GM21529 (cell line): Measurements from ENCODE around the gene WDR45B.

Experiments used
- ATAC-seq: cut with Tn5 transposase; IDR thresholded peaks from one replicate; pipeline ENCODE4 v1.9.1; 2021; ENCODE audit not compliant: unreplicated experiment

WDR45B gene

DNA sequence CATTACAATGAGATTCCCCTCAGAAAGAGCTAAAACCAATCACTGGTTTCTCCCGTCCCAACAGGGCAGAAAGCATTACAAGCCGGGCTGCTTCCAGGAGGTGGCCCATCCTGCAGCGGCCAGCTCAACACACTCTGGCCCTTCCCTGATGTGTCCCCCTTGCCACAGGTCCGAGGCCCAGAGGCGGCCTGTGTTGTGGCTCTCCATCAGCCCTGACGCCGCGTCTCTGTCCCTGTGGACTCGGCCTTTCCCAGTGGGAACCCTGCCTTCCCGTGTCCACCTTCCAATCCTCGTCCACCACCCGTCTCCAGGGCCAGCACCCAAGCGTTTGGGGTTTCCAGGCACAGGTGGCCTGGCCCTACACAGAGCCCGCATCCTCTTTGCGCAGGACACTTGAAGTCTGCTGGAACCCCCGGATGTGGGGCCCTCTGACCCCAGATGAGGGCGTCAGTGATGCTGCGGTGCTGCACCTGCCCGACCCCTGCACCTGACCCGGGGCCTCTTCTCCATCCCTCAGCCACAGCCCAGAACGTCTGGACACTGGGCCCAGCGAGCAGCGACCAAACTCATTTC, 29.2 kb upstream of the WDR45B start:
- ATAC-seq, result no peak

DNA sequence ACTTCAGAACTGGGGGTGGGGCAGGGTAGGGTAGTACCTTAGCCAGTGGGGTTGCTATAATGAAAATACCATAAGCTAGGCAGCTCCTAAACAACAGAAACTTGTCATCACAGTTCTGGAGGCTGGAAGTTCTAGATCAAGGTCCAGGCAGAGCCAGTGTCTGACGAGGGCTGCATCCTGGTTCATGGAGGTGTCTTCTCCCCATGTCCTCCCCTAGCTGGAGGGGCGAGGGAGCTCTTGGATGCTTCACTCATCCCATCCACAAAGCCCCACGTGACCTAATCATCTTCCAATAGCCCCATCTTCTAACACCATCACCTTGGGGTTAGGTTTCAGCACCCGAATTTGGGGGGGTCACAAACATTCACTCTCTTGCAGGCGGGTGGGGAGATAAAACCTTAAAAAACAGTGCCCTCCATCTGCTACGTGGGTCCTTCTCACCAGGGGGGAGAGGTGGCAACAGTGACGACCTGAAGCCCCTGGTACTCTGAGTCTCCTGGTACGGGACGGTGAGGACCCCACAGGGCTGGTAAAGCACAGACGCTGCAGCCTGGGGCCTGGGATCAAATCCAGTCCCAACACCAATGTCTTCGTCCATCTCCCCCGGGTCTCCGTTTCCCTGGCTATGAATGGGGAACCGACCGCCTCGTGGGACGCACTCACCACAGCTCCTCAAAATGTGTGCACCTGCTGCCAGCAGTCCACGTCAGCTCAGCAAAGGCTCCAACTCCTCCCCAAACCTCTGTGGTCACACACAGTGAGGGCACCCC, 27.4 kb upstream of the WDR45B start:
- no peak for ATAC-seq

GRCh38 chr17:82674656-82675475, 26.6 kb upstream of the WDR45B start:
- ATAC-seq, result no peak

DNA sequence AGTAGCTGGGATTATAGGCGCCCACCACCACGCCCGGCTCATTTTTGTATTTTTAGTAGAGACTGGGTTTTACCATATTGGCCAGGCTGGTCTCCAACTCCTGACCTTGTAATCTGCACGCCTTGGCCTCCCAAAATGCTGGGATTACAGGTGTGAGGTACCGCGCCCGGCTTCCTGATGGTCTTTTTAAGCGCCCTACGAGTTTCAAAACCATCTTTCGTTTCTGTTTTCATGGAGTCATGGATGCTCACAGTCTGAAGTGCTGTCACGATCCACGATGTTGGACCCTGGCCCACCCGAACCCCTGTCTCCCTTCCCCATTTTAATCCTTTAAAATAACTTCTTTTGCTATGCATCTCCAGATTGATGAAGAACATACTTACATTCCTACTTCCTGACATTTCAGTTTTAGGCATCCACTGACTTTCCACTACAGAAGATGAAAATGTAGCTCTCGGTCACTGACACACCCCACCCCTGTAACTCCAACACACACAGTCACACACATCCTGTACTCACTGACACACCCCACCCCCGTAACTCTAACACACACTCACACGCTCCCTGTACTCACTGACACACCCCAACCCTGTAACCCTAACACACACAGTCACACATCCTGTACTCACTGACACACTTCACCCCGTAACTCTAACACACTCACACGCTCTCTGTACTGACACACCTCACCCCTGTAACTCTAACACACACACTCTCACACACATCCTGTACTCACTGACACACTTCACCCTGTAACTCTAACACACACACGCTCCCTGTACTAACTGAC, 22.6 kb upstream of the WDR45B start:
- no peak for ATAC-seq

- no peak for ATAC-seq
Observed at GRCh38 chr17:82668631-82669099, 20.4 kb upstream of the WDR45B start.

- ATAC-seq, result no peak
Observed at GRCh38 chr17:82668024-82668630, 19.9 kb upstream of the WDR45B start.

GRCh38 chr17:82667668-82668000, 19.4 kb upstream of the WDR45B start:
- ATAC-seq, result no peak

GRCh38 chr17:82666931-82667667, 18.9 kb upstream of the WDR45B start:
- ATAC-seq, result no peak

GRCh38 chr17:82665891-82666290, 17.6 kb upstream of the WDR45B start:
- no peak for ATAC-seq

DNA sequence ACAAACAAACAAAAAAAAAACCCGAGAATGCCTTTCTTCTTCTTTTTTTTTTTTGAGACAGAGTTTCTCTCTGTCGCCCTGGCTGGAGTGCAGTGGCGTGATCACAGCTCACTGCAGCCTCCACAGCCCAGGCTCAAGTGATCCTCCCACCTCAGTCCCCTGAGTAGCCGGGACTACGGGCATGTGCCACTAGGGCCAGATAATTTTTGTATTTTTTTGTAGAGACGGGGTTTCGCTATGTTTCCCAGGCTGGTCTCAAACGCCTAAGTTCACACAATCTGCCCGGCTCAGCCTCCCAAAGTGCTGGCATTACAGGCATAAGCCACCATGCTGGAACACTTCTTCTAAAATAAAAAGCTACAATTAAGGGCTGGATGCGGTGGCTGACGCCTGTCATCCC, 17.0 kb upstream of the WDR45B start:
- no peak for ATAC-seq

DNA sequence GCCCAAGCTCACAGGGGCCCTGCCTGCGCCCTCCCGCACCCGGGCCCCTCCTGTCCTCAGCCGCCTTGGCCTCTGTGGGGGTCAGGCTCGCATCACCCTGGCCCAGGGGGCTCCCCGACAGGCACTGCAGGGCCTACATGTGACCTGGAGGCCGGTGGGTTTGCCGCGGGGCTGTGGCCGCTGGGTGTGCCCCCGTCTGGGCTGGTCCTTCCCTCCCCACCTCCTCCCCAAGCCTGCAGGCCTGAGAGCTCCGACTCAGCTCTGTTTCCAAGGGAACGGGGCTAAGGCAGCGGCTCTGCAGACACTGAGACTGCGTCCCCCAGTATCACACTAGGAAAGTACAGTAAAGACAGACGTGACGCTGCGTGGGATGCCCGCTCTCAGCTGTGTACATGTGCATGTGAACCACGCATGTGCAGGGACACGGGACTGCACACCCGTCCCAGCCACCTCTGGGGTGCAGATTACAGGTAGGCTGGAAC, 16.5 kb upstream of the WDR45B start:
- ATAC-seq, result no peak

DNA sequence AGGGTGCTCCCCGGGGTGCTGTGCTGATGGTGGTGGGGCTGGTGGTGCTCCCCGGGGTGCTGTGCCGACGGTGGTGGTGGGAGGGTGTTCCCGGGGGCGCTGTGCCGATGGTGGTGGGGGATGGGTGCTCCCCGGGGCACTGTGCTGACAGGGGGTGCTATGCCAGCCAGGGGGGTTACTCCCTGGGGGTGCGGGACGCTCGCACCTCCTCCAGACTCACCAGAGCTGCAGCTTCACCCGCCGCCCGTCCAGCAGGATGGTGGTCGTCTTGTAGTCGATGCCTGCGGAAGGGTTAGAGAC, 16.0 kb upstream of the WDR45B start:
- no peak for ATAC-seq

DNA sequence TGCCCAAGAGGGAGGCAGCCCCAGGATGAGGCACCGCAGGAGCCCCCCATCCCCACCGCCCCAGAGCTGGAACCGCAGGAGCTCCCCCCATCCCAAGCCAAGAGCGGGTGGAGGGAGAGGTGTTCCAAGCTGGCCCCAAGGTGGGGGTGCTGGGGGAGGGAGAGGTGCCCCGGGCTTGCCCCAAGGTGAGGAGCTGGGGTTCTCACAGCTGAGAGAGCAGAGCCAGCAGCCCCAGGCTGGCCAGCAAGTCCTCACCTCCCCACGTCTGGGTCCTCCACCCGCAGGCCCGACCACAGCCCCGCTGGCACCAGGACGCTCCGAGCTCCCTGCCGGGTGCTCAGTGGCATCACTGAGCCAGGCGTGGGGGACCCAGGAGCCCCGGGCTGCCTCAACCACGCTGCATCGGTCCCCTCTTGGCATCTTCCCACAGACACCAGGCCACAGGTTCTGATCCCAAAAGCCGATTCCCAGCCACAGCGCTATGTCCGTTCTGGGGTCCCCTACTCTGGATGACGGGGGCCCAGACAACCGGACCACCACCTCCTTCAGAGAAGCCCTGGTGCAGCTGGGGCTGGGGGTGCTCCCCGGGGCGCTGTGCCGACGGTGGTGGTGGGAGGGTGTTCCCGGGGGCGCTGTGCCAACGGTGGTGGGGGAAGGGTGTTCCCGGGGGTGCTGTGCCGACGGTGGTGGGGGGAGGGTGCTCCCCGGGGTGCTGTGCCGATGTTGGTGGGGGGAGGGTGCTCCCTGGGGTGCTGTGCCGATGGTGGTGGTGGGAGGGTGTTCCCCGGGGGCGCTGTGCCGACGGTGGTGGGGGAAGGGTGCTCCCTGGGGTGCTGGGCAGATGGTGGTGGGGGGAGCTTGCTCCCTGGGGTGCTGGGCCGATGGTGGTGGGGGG, 15.4 kb upstream of the WDR45B start:
- no peak for ATAC-seq

- ATAC-seq, result no peak
Observed at GRCh38 chr17:82662711-82663261, 14.5 kb upstream of the WDR45B start.

- no peak for ATAC-seq
Observed at GRCh38 chr17:82661717-82662683, 13.8 kb upstream of the WDR45B start.

GRCh38 chr17:82659886-82660285, 11.6 kb upstream of the WDR45B start:
- ATAC-seq, result no peak

GRCh38 chr17:82658796-82659452, 10.7 kb upstream of the WDR45B start:
- ATAC-seq, result no peak
